HEK293T (cell line): ENCODE results near the gene ZNF865.

Experiments used
- ARNT ChIP-seq: fragments of 450-650 bp; IDR thresholded peaks from 2 replicates; pipeline ENCODE4 v1.6.1; 2017; ENCODE audit warnings: mild to moderate bottlenecking
- BHLHE40 ChIP-seq: fragments of 450-650 bp; IDR thresholded peaks from 2 replicates; pipeline ENCODE4 v1.6.1; 2016; ENCODE audit warnings: mild to moderate bottlenecking, moderate library complexity, borderline replicate concordance
- CTBP1 ChIP-seq: fragments of 450-650 bp; IDR thresholded peaks from 2 replicates; pipeline ENCODE4 v1.6.1; 2016; ENCODE audit warnings: borderline replicate concordance
- FOXA1 ChIP-seq: fragments of 450-650 bp; IDR thresholded peaks from 2 replicates; pipeline ENCODE4 v1.6.1; 2016; ENCODE audit warnings: mild to moderate bottlenecking
- FOXK2 ChIP-seq: fragments of 450-650 bp; IDR thresholded peaks from 2 replicates; pipeline ENCODE4 v1.6.1; 2016; ENCODE audit warnings: mild to moderate bottlenecking
- FOXM1 ChIP-seq: fragments of 450-650 bp; IDR thresholded peaks from 2 replicates; pipeline ENCODE4 v1.6.1; 2017; ENCODE audit warnings: mild to moderate bottlenecking, borderline replicate concordance
- HDGF ChIP-seq: fragments of 450-650 bp; IDR thresholded peaks from 2 replicates; pipeline ENCODE4 v1.6.1; 2017; ENCODE audit warnings: antibody characterized with exemption, borderline replicate concordance
- L3MBTL2 ChIP-seq: fragments of 450-650 bp; conservative IDR thresholded peaks from 2 replicates; pipeline ENCODE4 v1.6.1; 2016; ENCODE audit warnings: mild to moderate bottlenecking
- LEF1 ChIP-seq: fragments of 450-650 bp; IDR thresholded peaks from 2 replicates; pipeline ENCODE4 v1.6.1; 2017; ENCODE audit warnings: mild to moderate bottlenecking, borderline replicate concordance
- PKNOX1 ChIP-seq: fragments of 450-650 bp; IDR thresholded peaks from 2 replicates; pipeline ENCODE4 v1.6.1; 2016
- SP1 ChIP-seq: fragments of 450-650 bp; IDR thresholded peaks from 2 replicates; pipeline ENCODE4 v1.6.1; 2017
- SUZ12 ChIP-seq: fragments of 450-650 bp; IDR thresholded peaks from 2 replicates; pipeline ENCODE4 v1.6.1; 2016; ENCODE audit warnings: mild to moderate bottlenecking

DNA sequence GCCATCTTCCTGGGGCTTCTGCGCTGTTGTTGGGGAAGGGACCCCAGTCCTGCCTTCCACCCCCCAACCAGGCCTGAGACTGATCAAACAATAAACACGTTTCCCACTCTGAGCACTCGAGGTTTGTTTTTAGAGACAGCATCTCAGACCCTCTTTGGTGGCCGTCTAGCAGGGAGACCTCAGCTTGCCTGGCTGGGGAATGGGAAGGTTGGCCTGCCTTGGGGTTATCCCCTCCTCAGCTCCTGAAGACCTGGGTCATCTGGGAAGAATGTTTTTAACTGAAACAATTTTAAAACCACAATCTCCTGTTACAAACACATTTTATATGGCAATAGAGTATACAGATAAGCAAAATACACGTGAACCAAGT is 40.0 kb downstream of the ZNF865 start:
- no peak for TF ChIP-seq FOXK2
- TF ChIP-seq SUZ12 = no peak
- no peak for TF ChIP-seq L3MBTL2
- no peak for TF ChIP-seq CTBP1
- no peak for TF ChIP-seq ARNT
- TF ChIP-seq PKNOX1 = no peak
- TF ChIP-seq SP1 = no peak
- TF ChIP-seq FOXM1 = no peak
- no peak for TF ChIP-seq FOXA1
- TF ChIP-seq HDGF = no peak
- TF ChIP-seq BHLHE40 = no peak
- no peak for TF ChIP-seq LEF1
